ENCODE results near the gene L3MBTL3. TPM values are rescaled to one million over a fixed set of nuclear protein-coding genes. Genes with fewer than 3 reads are reported as not detected.

The L3MBTL3 gene
- total RNA-seq, 1 experiment from 2014 or later, result 13.7 TPM

DNA sequence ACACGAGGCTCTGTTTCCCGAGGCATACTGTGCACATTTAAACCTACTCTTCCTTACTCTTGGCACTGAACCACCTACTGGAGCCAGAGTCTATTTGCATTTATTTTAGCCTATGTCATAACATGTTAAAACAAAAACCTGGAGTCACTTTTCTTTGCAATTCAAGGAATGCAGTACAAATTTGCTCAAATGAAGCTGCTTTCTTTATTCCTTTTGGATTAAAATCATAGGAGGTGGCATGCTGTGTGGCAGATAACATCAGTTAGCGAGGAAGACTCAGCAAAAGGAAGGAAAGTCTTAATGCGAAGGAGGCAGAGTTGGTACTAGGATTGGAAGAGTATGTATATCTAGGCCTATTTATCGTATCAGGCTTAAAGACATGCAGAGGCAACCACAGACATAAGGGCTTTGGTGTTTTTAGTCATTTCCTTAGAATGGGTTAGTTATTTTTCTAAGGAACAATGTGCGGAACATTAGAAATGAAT, 111.4 kb downstream of the L3MBTL3 start (continued):
- TF ChIP-seq, protein P1, sequence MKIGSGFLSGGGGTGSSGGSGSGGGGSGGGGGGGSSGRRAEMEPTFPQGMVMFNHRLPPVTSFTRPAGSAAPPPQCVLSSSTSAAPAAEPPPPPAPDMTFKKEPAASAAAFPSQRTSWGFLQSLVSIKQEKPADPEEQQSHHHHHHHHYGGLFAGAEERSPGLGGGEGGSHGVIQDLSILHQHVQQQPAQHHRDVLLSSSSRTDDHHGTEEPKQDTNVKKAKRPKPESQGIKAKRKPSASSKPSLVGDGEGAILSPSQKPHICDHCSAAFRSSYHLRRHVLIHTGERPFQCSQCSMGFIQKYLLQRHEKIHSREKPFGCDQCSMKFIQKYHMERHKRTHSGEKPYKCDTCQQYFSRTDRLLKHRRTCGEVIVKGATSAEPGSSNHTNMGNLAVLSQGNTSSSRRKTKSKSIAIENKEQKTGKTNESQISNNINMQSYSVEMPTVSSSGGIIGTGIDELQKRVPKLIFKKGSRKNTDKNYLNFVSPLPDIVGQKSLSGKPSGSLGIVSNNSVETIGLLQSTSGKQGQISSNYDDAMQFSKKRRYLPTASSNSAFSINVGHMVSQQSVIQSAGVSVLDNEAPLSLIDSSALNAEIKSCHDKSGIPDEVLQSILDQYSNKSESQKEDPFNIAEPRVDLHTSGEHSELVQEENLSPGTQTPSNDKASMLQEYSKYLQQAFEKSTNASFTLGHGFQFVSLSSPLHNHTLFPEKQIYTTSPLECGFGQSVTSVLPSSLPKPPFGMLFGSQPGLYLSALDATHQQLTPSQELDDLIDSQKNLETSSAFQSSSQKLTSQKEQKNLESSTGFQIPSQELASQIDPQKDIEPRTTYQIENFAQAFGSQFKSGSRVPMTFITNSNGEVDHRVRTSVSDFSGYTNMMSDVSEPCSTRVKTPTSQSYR (CRISPR knock-in tag; IDR thresholded peaks at IDR 0.05), result no peak
- no peak for TF ChIP-seq RELA (CRISPR knock-in tag; IDR thresholded peaks at IDR 0.05; ENCODE audit: borderline replicate concordance)

DNA sequence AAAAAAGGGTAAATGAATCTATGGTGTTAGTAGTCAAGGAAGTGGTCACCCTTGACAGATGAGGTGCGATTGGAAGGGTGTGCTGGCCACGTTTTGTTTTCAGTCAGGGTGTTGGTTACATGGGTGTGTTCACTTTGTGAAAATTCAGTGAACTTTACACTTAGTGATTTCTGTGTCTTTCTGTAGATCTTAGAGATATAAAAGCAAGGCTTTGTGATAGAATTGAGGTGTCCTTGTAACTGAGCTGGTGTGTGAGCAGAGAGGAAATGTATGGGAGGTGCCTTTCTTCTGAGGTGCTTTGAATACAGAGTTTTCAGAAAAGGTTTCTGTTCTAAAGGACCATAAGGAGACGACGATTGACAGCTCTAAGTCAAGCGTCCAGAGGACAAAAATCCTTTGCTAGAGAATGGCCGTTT, 113.9 kb downstream of the L3MBTL3 start:
- Mint-ChIP-seq H3K4me1 (peaks cover 25% of the 10 kb centered on the region), H3K9me3 (no peaks in the 10 kb centered on the region), H3K4me3 (no peak overlapping the region), H3K27me3 (ENCODE audit: low read depth) (no peaks in the 10 kb centered on the region), H3K27ac (0 out of 2 replicates have a peak overlapping the region, but pooled peaks have one; percentile 1), H3K36me3 (peaks cover 5% of the 10 kb centered on the region; the same call in 1 of the 2 replicates)
- TF ChIP-seq ZNF423 (CRISPR knock-in tag; IDR thresholded peaks at IDR 0.05) (no peak), ZNF396 (CRISPR knock-in tag; IDR thresholded peaks at IDR 0.05; ENCODE audit: borderline replicate concordance) (no peak), KAT7 (CRISPR knock-in tag; IDR thresholded peaks at IDR 0.05; ENCODE audit: borderline replicate concordance) (no peak), OVOL2 (CRISPR knock-in tag; IDR thresholded peaks at IDR 0.05; ENCODE audit: borderline replicate concordance) (no peak), CREM (CRISPR knock-in tag; IDR thresholded peaks at IDR 0.05) (no peak), ZBTB21 (CRISPR knock-in tag; IDR thresholded peaks at IDR 0.05; ENCODE audit: borderline replicate concordance) (no peak), GABPB1 (CRISPR knock-in tag; IDR thresholded peaks at IDR 0.05) (no peak), RELA (CRISPR knock-in tag; IDR thresholded peaks at IDR 0.05; ENCODE audit: borderline replicate concordance) (no peak)
- TF ChIP-seq, protein P2, sequence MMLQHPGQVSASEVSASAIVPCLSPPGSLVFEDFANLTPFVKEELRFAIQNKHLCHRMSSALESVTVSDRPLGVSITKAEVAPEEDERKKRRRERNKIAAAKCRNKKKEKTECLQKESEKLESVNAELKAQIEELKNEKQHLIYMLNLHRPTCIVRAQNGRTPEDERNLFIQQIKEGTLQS (CRISPR knock-in tag; conservative IDR thresholded peaks at IDR 0.05), result no peak
- TF ChIP-seq, protein P3, sequence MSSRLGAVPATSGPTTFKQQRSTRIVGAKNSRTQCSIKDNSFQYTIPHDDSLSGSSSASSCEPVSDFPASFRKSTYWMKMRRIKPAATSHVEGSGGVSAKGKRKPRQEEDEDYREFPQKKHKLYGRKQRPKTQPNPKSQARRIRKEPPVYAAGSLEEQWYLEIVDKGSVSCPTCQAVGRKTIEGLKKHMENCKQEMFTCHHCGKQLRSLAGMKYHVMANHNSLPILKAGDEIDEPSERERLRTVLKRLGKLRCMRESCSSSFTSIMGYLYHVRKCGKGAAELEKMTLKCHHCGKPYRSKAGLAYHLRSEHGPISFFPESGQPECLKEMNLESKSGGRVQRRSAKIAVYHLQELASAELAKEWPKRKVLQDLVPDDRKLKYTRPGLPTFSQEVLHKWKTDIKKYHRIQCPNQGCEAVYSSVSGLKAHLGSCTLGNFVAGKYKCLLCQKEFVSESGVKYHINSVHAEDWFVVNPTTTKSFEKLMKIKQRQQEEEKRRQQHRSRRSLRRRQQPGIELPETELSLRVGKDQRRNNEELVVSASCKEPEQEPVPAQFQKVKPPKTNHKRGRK (CRISPR knock-in tag; IDR thresholded peaks at IDR 0.05; ENCODE audit: borderline replicate concordance), result no peak
- TF ChIP-seq, protein P4, sequence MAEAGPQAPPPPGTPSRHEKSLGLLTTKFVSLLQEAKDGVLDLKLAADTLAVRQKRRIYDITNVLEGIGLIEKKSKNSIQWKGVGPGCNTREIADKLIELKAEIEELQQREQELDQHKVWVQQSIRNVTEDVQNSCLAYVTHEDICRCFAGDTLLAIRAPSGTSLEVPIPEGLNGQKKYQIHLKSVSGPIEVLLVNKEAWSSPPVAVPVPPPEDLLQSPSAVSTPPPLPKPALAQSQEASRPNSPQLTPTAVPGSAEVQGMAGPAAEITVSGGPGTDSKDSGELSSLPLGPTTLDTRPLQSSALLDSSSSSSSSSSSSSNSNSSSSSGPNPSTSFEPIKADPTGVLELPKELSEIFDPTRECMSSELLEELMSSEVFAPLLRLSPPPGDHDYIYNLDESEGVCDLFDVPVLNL (CRISPR knock-in tag; IDR thresholded peaks at IDR 0.05; ENCODE audit: borderline replicate concordance, low read depth), result no peak
- TF ChIP-seq, protein P5, sequence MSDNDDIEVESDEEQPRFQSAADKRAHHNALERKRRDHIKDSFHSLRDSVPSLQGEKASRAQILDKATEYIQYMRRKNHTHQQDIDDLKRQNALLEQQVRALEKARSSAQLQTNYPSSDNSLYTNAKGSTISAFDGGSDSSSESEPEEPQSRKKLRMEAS (CRISPR knock-in tag; IDR thresholded peaks at IDR 0.05), result no peak
- TF ChIP-seq, protein P6, sequence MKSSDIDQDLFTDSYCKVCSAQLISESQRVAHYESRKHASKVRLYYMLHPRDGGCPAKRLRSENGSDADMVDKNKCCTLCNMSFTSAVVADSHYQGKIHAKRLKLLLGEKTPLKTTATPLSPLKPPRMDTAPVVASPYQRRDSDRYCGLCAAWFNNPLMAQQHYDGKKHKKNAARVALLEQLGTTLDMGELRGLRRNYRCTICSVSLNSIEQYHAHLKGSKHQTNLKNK (CRISPR knock-in tag; IDR thresholded peaks at IDR 0.05), result no peak
- TF ChIP-seq, protein P7, sequence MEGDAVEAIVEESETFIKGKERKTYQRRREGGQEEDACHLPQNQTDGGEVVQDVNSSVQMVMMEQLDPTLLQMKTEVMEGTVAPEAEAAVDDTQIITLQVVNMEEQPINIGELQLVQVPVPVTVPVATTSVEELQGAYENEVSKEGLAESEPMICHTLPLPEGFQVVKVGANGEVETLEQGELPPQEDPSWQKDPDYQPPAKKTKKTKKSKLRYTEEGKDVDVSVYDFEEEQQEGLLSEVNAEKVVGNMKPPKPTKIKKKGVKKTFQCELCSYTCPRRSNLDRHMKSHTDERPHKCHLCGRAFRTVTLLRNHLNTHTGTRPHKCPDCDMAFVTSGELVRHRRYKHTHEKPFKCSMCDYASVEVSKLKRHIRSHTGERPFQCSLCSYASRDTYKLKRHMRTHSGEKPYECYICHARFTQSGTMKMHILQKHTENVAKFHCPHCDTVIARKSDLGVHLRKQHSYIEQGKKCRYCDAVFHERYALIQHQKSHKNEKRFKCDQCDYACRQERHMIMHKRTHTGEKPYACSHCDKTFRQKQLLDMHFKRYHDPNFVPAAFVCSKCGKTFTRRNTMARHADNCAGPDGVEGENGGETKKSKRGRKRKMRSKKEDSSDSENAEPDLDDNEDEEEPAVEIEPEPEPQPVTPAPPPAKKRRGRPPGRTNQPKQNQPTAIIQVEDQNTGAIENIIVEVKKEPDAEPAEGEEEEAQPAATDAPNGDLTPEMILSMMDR (IDR thresholded peaks at IDR 0.05), result no peak
- TF ChIP-seq, protein P8, sequence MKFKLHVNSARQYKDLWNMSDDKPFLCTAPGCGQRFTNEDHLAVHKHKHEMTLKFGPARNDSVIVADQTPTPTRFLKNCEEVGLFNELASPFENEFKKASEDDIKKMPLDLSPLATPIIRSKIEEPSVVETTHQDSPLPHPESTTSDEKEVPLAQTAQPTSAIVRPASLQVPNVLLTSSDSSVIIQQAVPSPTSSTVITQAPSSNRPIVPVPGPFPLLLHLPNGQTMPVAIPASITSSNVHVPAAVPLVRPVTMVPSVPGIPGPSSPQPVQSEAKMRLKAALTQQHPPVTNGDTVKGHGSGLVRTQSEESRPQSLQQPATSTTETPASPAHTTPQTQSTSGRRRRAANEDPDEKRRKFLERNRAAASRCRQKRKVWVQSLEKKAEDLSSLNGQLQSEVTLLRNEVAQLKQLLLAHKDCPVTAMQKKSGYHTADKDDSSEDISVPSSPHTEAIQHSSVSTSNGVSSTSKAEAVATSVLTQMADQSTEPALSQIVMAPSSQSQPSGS (CRISPR knock-in tag; IDR thresholded peaks at IDR 0.05; ENCODE audit: borderline replicate concordance, low read depth), result no peak
- POLR2A ChIA-PET, result no interaction called here
- DNase-seq (ENCODE audit: low spot score) (no peak), ATAC-seq (no peak)
- CTCF ChIA-PET, result no interaction called here
